OCI-LY7 (cell line): ENCODE measurements around the gene ADAMTSL3. TPM values are rescaled to one million over a fixed set of nuclear protein-coding genes. Genes with fewer than 3 reads are reported as not detected.

Experiments used
- BruUV-seq: library from RNA; stranded (reverse); fragments of 400-500 nt; replicated peaks from 2 replicates; lab custom pipeline; 2021; lab: Mats Ljungman, UMichigan
- CTCF ChIA-PET: fragments of 300-600 bp; sonication (Branson Sonifier 250); formaldehyde crosslinking; loops from one replicate; lab custom pipeline; 2022; ENCODE audit warnings: antibody characterized with exemption; ENCODE audit not compliant: unreplicated experiment; lab: Charles Lee
- POLR2A ChIA-PET: fragments of 300-600 bp; sonication (Branson Sonifier 250); formaldehyde crosslinking; loops from one replicate; lab custom pipeline; 2022; ENCODE audit warnings: antibody characterized with exemption; lab: Charles Lee
- DNase-seq: peaks from one replicate; pipeline ENCODE4 v3.0.0-alpha.2; 2015; ENCODE audit warnings: low spot score
- H2AFZ ChIP-seq: fragments of 200-600 bp; sonication (generic), shearing (Covaris generic); 2 replicates; pipeline ENCODE4 v1.6.1; 2014; ENCODE audit warnings: mild to moderate bottlenecking, antibody characterized with exemption, low read length, moderate library complexity
- H3K27ac ChIP-seq: fragments of 200-600 bp; sonication (generic); 2 replicates; pipeline ENCODE4 v1.5.1; 2014; ENCODE audit warnings: mixed run types, low read depth, mild to moderate bottlenecking, moderate library complexity, low read length, inconsistent platforms; ENCODE audit not compliant: poor library complexity, severe bottlenecking
- H3K36me3 ChIP-seq: fragments of 200-600 bp; sonication (generic); 2 replicates; pipeline ENCODE4 v1.6.1; 2014; ENCODE audit warnings: mild to moderate bottlenecking, antibody characterized with exemption, low read length, moderate library complexity, mixed read lengths; ENCODE audit not compliant: insufficient read depth
- H3K4me1 ChIP-seq: fragments of 200-600 bp; sonication (generic); 2 replicates; pipeline ENCODE4 v1.5.1; 2014; ENCODE audit warnings: mild to moderate bottlenecking, low read length; ENCODE audit not compliant: insufficient read depth, poor library complexity, severe bottlenecking
- H3K4me2 ChIP-seq: fragments of 200-600 bp; sonication (generic); 2 replicates; pipeline ENCODE4 v1.6.1; 2014; ENCODE audit warnings: mild to moderate bottlenecking, low read length
- H3K4me3 ChIP-seq: fragments of 200-600 bp; sonication (generic); 2 replicates; pipeline ENCODE4 v1.5.1; 2014; ENCODE audit warnings: mild to moderate bottlenecking, low read depth, low read length; ENCODE audit not compliant: poor library complexity, severe bottlenecking
- H3K79me2 ChIP-seq: fragments of 200-600 bp; sonication (generic); 2 replicates; pipeline ENCODE4 v1.6.1; 2016; ENCODE audit warnings: low read depth, mild to moderate bottlenecking, low read length, moderate library complexity, mixed read lengths; ENCODE audit not compliant: insufficient read depth
- H3K9me2 ChIP-seq: fragments of 200-600 bp; sonication (generic); 2 replicates; pipeline ENCODE4 v1.6.1; 2016; ENCODE audit warnings: mild to moderate bottlenecking, low read length, mixed read lengths; ENCODE audit not compliant: insufficient read depth
- H3K9me3 ChIP-seq: fragments of 200-600 bp; sonication (generic); 2 replicates; pipeline ENCODE4 v1.6.1; 2014; ENCODE audit warnings: mild to moderate bottlenecking, mixed run types, low read length, mixed read lengths
- H4K20me1 ChIP-seq: fragments of 200-600 bp; sonication (generic); 2 replicates; pipeline ENCODE4 v1.6.1; 2014; ENCODE audit warnings: mild to moderate bottlenecking, antibody characterized with exemption, low read length, moderate library complexity, mixed read lengths; ENCODE audit not compliant: insufficient read depth
- CTCF ChIP-seq: fragments of 200-600 bp; sonication (generic); conservative IDR thresholded peaks from 2 replicates; pipeline ENCODE4 v1.5.1; 2014; ENCODE audit warnings: mild to moderate bottlenecking, antibody characterized with exemption, low read length, moderate library complexity, mixed read lengths
- EZH2phosphoT487 ChIP-seq: fragments of 200-600 bp; sonication (generic); IDR thresholded peaks from 2 replicates; pipeline ENCODE4 v1.6.1; 2018; ENCODE audit warnings: low read depth, borderline replicate concordance, mild to moderate bottlenecking, mixed run types, antibody characterized with exemption, low read length, moderate library complexity, mixed read lengths
- intact Hi-C: fragments of 100-400 bp; cut with micrococcal nuclease; formaldehyde crosslinking; loops from one replicate; pipeline ENCODE4 v1.10.0; 2022; ENCODE audit not compliant: unreplicated experiment
- total RNA-seq, 2 experiments: library from RNA; depleted of rRNA in 1 of 2; stranded (reverse); fragments of >200 nt in 1 of 2; shearing (Covaris generic) in 1 of 2; gene quantifications; 2 replicates each; pipeline ENCODE4 v1.2.3, GENCODE V29; 2014 to 2022

ADAMTSL3 gene
- total RNA-seq, 2 experiments from 2014 or later, result not detected

- no peaks in the 10 kb centered on the region for H3K9me3 ChIP-seq
- no peaks in the 10 kb centered on the region for H4K20me1 ChIP-seq
- no peaks in the 10 kb centered on the region for H3K9me2 ChIP-seq
- no peaks in the 10 kb centered on the region for H3K79me2 ChIP-seq
- TF ChIP-seq CTCF (no peak), EZH2phosphoT487 (no peak)
- no peaks in the 10 kb centered on the region for H3K4me1 ChIP-seq
- DNase-seq, result no peak
- POLR2A ChIA-PET, result interaction anchor here (0.6 kb wide), 1 partner anchor 10 kb away, joined by 5 read pairs; no protein-coding TSS in a partner anchor
- no peak overlapping the region for H3K27ac ChIP-seq
- no TSS peak for BruUV-seq
- H3K4me3 ChIP-seq, result no peak overlapping the region
- CTCF ChIA-PET, result no interaction called here
- intact Hi-C loops, result no loop called here
- H2AFZ ChIP-seq, result no peak overlapping the region
- no peaks in the 10 kb centered on the region for H3K36me3 ChIP-seq
- no peak overlapping the region for H3K4me2 ChIP-seq
Measured at GRCh38 chr15:83626171-83626802, 27.6 kb upstream of the ADAMTSL3 start.

- H4K20me1 ChIP-seq, result no peaks in the 10 kb centered on the region
- H3K79me2 ChIP-seq, result no peaks in the 10 kb centered on the region
- ChIA-PET CTCF (no interaction called here), POLR2A (no interaction called here)
- intact Hi-C loops, result no loop called here
- no peak for TF ChIP-seq CTCF
- TF ChIP-seq EZH2phosphoT487, result no peak
- H3K27ac ChIP-seq, result no peak overlapping the region
- no peaks in the 10 kb centered on the region for H3K36me3 ChIP-seq
- no peaks in the 10 kb centered on the region for H3K4me1 ChIP-seq
- H2AFZ ChIP-seq, result no peak overlapping the region
- no peak overlapping the region for H3K4me2 ChIP-seq
- no peaks in the 10 kb centered on the region for H3K9me2 ChIP-seq
- H3K4me3 ChIP-seq, result no peak overlapping the region
- BruUV-seq, result no TSS peak
- no peak for DNase-seq
- H3K9me3 ChIP-seq, result no peaks in the 10 kb centered on the region
Measured at GRCh38 chr15:83631534-83631933, 22.4 kb upstream of the ADAMTSL3 start.

- no peaks in the 10 kb centered on the region for H3K9me2 ChIP-seq
- no peaks in the 10 kb centered on the region for H3K4me1 ChIP-seq
- no peak overlapping the region for H2AFZ ChIP-seq
- intact Hi-C loops, result no loop called here
- no peak overlapping the region for H3K4me2 ChIP-seq
- H3K79me2 ChIP-seq, result no peaks in the 10 kb centered on the region
- H3K9me3 ChIP-seq, result no peaks in the 10 kb centered on the region
- H3K4me3 ChIP-seq, result no peak overlapping the region
- BruUV-seq, result no TSS peak
- no peaks in the 10 kb centered on the region for H4K20me1 ChIP-seq
- TF ChIP-seq CTCF, result no peak
- TF ChIP-seq EZH2phosphoT487, result no peak
- DNase-seq, result no peak
- ChIA-PET CTCF (no interaction called here), POLR2A (no interaction called here)
- no peak overlapping the region for H3K27ac ChIP-seq
- H3K36me3 ChIP-seq, result no peaks in the 10 kb centered on the region
Measured at GRCh38 chr15:83643201-83643600, 10.7 kb upstream of the ADAMTSL3 start.
